Keratinocyte (primary cell): Measurements from ENCODE around the gene ZNF488. TPM values are rescaled to one million over a fixed set of nuclear protein-coding genes. Genes with fewer than 3 reads are reported as not detected.

Experiments used
- DNase-seq: peaks from one replicate; pipeline ENCODE4 v3.0.0-alpha.2; 2011; ENCODE audit warnings: low read depth, missing footprints, low spot score
- FAIRE-seq: peaks from 2 replicates; lab custom pipeline; 2011; peaks lifted over from hg19 to GRCh38; lab: Jason Lieb, UNC
- H2AFZ ChIP-seq: 2 replicates; pipeline ENCODE4 v1.6.0; 2012; ENCODE audit warnings: low read length, control low read depth, inconsistent platforms; ENCODE audit not compliant: control insufficient read depth
- H3K27ac ChIP-seq: 2 replicates; pipeline ENCODE4 v1.5.1; 2011; ENCODE audit warnings: low read length; ENCODE audit not compliant: control insufficient read depth, insufficient read depth
- H3K27me3 ChIP-seq: 3 replicates; pipeline ENCODE4 v1.6.0; 2011; ENCODE audit warnings: low read length; ENCODE audit not compliant: control insufficient read depth, insufficient read depth; ENCODE audit errors: extremely low read depth
- H3K36me3 ChIP-seq, 2 experiments: 2 replicates in 1 of 2; 3 replicates in 1 of 2; pipeline ENCODE4 v1.5.1; 2011; ENCODE audit warnings: low read length in 2 of 2, mild to moderate bottlenecking in 1 of 2; ENCODE audit not compliant: control insufficient read depth in 2 of 2, insufficient read depth in 2 of 2; ENCODE audit errors: extremely low read depth in 1 of 2
- H3K4me1 ChIP-seq: 3 replicates; pipeline ENCODE4 v1.5.1; 2011; ENCODE audit warnings: low read length; ENCODE audit not compliant: control insufficient read depth, insufficient read depth; ENCODE audit errors: extremely low read depth
- H3K4me2 ChIP-seq: 3 replicates; pipeline ENCODE4 v1.6.0; 2011; ENCODE audit warnings: low read depth, low read length; ENCODE audit not compliant: control insufficient read depth, insufficient read depth; ENCODE audit errors: extremely low read depth
- H3K4me3 ChIP-seq, 3 experiments: fragments of 200-600 bp in 1 of 3; sonication (generic) in 1 of 3; 2 replicates in 2 of 3; 3 replicates in 1 of 3; pipeline ENCODE4 v1.5.1; 2011 to 2016; ENCODE audit warnings: low read length in 3 of 3, mild to moderate bottlenecking in 3 of 3, control low read depth in 2 of 3, inconsistent platforms in 1 of 3, low read depth in 1 of 3, mixed read lengths in 1 of 3, mixed run types in 1 of 3, moderate library complexity in 1 of 3; ENCODE audit not compliant: control insufficient read depth in 2 of 3, insufficient read depth in 2 of 3; ENCODE audit errors: extremely low read depth in 1 of 3
- H3K79me2 ChIP-seq: 2 replicates; pipeline ENCODE4 v1.6.0; 2012; ENCODE audit warnings: low read length; ENCODE audit not compliant: control insufficient read depth, insufficient read depth
- H3K9ac ChIP-seq: 3 replicates; pipeline ENCODE4 v1.6.0; 2011; ENCODE audit warnings: low read length; ENCODE audit not compliant: control insufficient read depth, insufficient read depth; ENCODE audit errors: extremely low read depth
- H3K9me1 ChIP-seq: 3 replicates; pipeline ENCODE4 v1.6.0; 2011; ENCODE audit warnings: low read length; ENCODE audit not compliant: control insufficient read depth, insufficient read depth; ENCODE audit errors: extremely low read depth
- H3K9me3 ChIP-seq: 2 replicates; pipeline ENCODE4 v1.5.1; 2012; ENCODE audit warnings: low read depth, low read length; ENCODE audit not compliant: control insufficient read depth
- H4K20me1 ChIP-seq: 3 replicates; pipeline ENCODE4 v1.6.0; 2011; ENCODE audit warnings: low read length; ENCODE audit not compliant: control insufficient read depth, insufficient read depth; ENCODE audit errors: extremely low read depth
- CTCF ChIP-seq, 3 experiments: IDR thresholded peaks in 1 of 3; conservative IDR thresholded peaks in 1 of 3; optimal IDR thresholded peaks in 1 of 3; 2 replicates in 2 of 3; 3 replicates in 1 of 3; pipeline versions ENCODE3 to v1.5.1; 2011; ENCODE audit warnings: low read length in 3 of 3, mild to moderate bottlenecking in 3 of 3, moderate library complexity in 2 of 3, control low read depth in 1 of 3, inconsistent platforms in 1 of 3; ENCODE audit not compliant: insufficient read depth in 2 of 3; ENCODE audit errors: extremely low read depth in 1 of 3
- EZH2 ChIP-seq: IDR thresholded peaks from one replicate; pipeline ENCODE4 v1.6.1; 2012; ENCODE audit warnings: inconsistent platforms, mild to moderate bottlenecking, low read length, moderate library complexity
- dilution Hi-C: fragments of 300-500 bp; cut with MboI; formaldehyde crosslinking; loops from one replicate; pipeline ENCODE4 v1.7.0; 2020; ENCODE audit warnings: low sequenced_read_pairs; ENCODE audit not compliant: extremely low pct_ligation_motif_present
- polyA plus RNA-seq, 5 experiments: library from polyadenylated mRNA; depleted of rRNA in 3 of 5; stranded (reverse) in 3 of 5; stranded (forward) in 1 of 5; unstranded in 1 of 5; fragments of >200 nt; gene quantifications; 1 replicate in 1 of 5; 2 replicates in 3 of 5; 3 replicates in 1 of 5; pipeline versions ENCODE4 v1.2.1 to v1.2.3, GENCODE V29; 2011 to 2012; ENCODE audit warnings: missing spikeins in 2 of 5, low read depth in 1 of 5, low replicate concordance in 1 of 5

ZNF488 gene
- polyA plus RNA-seq, 1 donor (not counting 4 experiments of a cell fraction or from before 2014, with no cell fraction given): 1.2 TPM

GRCh38 chr10:47367646-47368045 lies 16.4 kb downstream of the ZNF488 start:
- TF ChIP-seq EZH2 (no peak), CTCF (optimal IDR thresholded peaks at IDR 0.05 in 1 of 3, IDR thresholded peaks at IDR 0.05 in 1 of 3, conservative IDR thresholded peaks at IDR 0.05 in 1 of 3; ENCODE audit: extremely low read depth in 1 of 3, insufficient read depth in 2 of 3, low read length in 3 of 3) (no peak)
- DNase-seq: no peak
- Histone ChIP-seq H3K9me3 (no peaks in the 10 kb centered on the region), H2AFZ (no peak overlapping the region), H3K4me1 (no peaks in the 10 kb centered on the region), H3K4me2 (no peak overlapping the region), H4K20me1 (no peaks in the 10 kb centered on the region), H3K9ac (no peak overlapping the region), H3K36me3 (no peaks in the 10 kb centered on the region), H3K27me3 (no peaks in the 10 kb centered on the region), H3K27ac (no peak overlapping the region), H3K9me1 (no peaks in the 10 kb centered on the region), H3K4me3 (no peak overlapping the region), H3K79me2 (no peaks in the 10 kb centered on the region)
- FAIRE-seq: no peak
- dilution Hi-C loops: no loop called here

- H3K27ac ChIP-seq: no peak overlapping the region
- H4K20me1 ChIP-seq: no peaks in the 10 kb centered on the region
- H2AFZ ChIP-seq: no peak overlapping the region
- dilution Hi-C loops: no loop called here
- H3K9me3 ChIP-seq: no peaks in the 10 kb centered on the region
- no peaks in the 10 kb centered on the region for H3K36me3 ChIP-seq
- H3K79me2 ChIP-seq: no peaks in the 10 kb centered on the region
- no peaks in the 10 kb centered on the region for H3K27me3 ChIP-seq
- H3K9ac ChIP-seq: no peak overlapping the region
- DNase-seq (no peak), FAIRE-seq (no peak)
- no peak overlapping the region for H3K4me3 ChIP-seq
- H3K4me2 ChIP-seq: no peak overlapping the region
- H3K4me1 ChIP-seq: peaks cover 4% of the 10 kb centered on the region
- no peaks in the 10 kb centered on the region for H3K9me1 ChIP-seq
- no peak for TF ChIP-seq CTCF (optimal IDR thresholded peaks at IDR 0.05 in 1 of 3, IDR thresholded peaks at IDR 0.05 in 1 of 3, conservative IDR thresholded peaks at IDR 0.05 in 1 of 3; ENCODE audit: extremely low read depth in 1 of 3, insufficient read depth in 2 of 3, low read length in 3 of 3)
- no peak for TF ChIP-seq EZH2
These were observed 17.2 kb downstream of the ZNF488 start for GRCh38 chr10:47366731-47367460.
